SW 1271 (cell line): ENCODE data around the gene PBX3.

Experiments used
- DNase-seq, 2 experiments: peaks; one replicate each; lab custom pipeline; 2025; lab: John Stamatoyannopoulos, UW

The PBX3 gene

GRCh38 chr9:125906893-125907292 lies 159.7 kb downstream of the PBX3 start:
- no peak for DNase-seq

- DNase-seq, result no peak
These were observed 161.0 kb downstream of the PBX3 start for GRCh38 chr9:125908136-125908535.

GRCh38 chr9:125908966-125909365 lies 161.8 kb downstream of the PBX3 start:
- DNase-seq, result no peak

- no peak for DNase-seq
These were observed 162.3 kb downstream of the PBX3 start for GRCh38 chr9:125909459-125909858.

- no peak for DNase-seq
These were observed 163.1 kb downstream of the PBX3 start for GRCh38 chr9:125910286-125910685.

GRCh38 chr9:125911861-125912644 lies 164.9 kb downstream of the PBX3 start:
- DNase-seq, result no peak

- DNase-seq, result no peak
These were observed 165.5 kb downstream of the PBX3 start for GRCh38 chr9:125912667-125913066.

GRCh38 chr9:125913551-125913950 lies 166.4 kb downstream of the PBX3 start:
- DNase-seq, result no peak

GRCh38 chr9:125914411-125914810 lies 167.2 kb downstream of the PBX3 start:
- DNase-seq, result no peak

GRCh38 chr9:125915606-125916005 lies 168.4 kb downstream of the PBX3 start:
- DNase-seq, result no peak

GRCh38 chr9:125919565-125919964 lies 172.4 kb downstream of the PBX3 start:
- no peak for DNase-seq

- no peak for DNase-seq
These were observed 173.2 kb downstream of the PBX3 start for GRCh38 chr9:125920402-125920801.

GRCh38 chr9:125922854-125923253 lies 175.7 kb downstream of the PBX3 start:
- no peak for DNase-seq

GRCh38 chr9:125924351-125924750 lies 177.2 kb downstream of the PBX3 start:
- no peak for DNase-seq

GRCh38 chr9:125926936-125927335 lies 179.8 kb downstream of the PBX3 start:
- no peak for DNase-seq

- no peak for DNase-seq
These were observed 182.7 kb downstream of the PBX3 start for GRCh38 chr9:125929846-125930245.

- DNase-seq, result no peak
These were observed 184.0 kb downstream of the PBX3 start for GRCh38 chr9:125931211-125931610.

GRCh38 chr9:125932012-125932411 lies 184.8 kb downstream of the PBX3 start:
- DNase-seq, result peak; percentile 76 to 98

- no peak for DNase-seq
These were observed 185.7 kb downstream of the PBX3 start for GRCh38 chr9:125932746-125933455.

GRCh38 chr9:125942125-125942524 lies 195.0 kb downstream of the PBX3 start:
- DNase-seq, result no peak

- DNase-seq, result no peak
These were observed 196.7 kb downstream of the PBX3 start for GRCh38 chr9:125943831-125944230.

- no peak for DNase-seq
These were observed 199.2 kb downstream of the PBX3 start for GRCh38 chr9:125946397-125946796.

- DNase-seq, result no peak
These were observed 201.9 kb downstream of the PBX3 start for GRCh38 chr9:125948887-125949596.
